ENCODE data around the gene SP6. TPM values are rescaled to one million over a fixed set of nuclear protein-coding genes. Genes with fewer than 3 reads are reported as not detected.

Gene SP6
- total and polyA plus RNA-seq, 3 donors from 2014 or later, result 0.31 to 0.79 (median 0.43) TPM

DNA sequence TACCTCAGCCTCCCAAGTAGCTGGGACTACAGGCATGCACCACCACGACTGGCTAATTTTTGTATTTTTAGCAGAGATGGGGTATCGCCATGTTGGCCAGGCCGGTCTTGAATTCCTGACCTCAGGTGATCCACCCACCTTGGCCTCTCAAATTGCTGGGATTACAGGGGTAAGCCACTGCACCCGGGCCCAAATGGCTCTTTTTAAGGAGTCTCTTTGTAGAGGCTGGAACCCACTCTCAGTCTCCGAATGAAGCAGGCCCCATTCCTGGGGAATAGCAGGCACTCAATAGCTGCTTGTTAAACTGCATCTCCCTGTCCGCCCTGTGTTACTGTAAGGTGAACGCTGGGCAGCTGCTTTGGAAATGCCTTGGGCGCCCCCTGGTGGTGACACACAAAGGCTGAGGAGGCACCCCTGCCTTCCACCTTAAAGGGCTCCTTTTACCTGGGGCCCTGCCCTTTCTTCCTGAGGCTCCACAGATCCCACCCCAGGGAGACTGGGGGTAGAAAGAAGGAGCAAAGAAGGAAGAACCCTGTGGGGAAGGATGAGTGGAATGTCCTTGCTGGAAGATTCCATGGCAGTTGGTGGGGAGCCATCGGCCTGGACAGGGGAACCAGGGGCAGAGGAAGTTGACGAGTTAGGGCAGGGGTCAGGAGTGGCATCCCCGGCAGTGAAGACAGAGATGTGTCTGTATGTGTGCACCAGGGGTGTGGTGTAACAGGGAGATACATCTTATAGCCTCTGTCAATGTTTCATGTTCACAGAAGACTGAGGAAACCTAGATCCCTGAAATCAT lies 39.0 kb upstream of the SP6 start:
- Histone ChIP-seq H3K9me3 (no peaks in the 10 kb centered on the region), H3K27ac (no peak overlapping the region), H3K27me3 (no peaks in the 10 kb centered on the region), H3K4me1 (peaks cover 8% of the 10 kb centered on the region), H3K4me3 (no peak overlapping the region), H3K36me3 (ENCODE audit: low read depth, missing control alignments) (no peaks in the 10 kb centered on the region)
- WGBS, 2 donors, result 52 to 55% methylated on average over 11 of the region's 11 CpGs
- DNase-seq, result peak; percentile 95
- intact Hi-C loops (cut with DNase I; ENCODE audit: low total_unique reads), result loop anchor here (5.0 kb wide), 2 partner anchors 48 to 57 kb away; partner anchors contain the start of gene SCRN2
- no peak for TF ChIP-seq POLR2A (IDR thresholded peaks at IDR 0.05)
- TF ChIP-seq CTCF (IDR thresholded peaks at IDR 0.05), result peak; percentile 95 to 99 (median 97)

- Histone ChIP-seq H3K9me3 (no peaks in the 10 kb centered on the region), H3K36me3 (ENCODE audit: low read depth, missing control alignments) (no peaks in the 10 kb centered on the region), H3K4me1 (no peaks in the 10 kb centered on the region), H3K27me3 (no peaks in the 10 kb centered on the region), H3K4me3 (no peak overlapping the region), H3K27ac (no peak overlapping the region)
- DNase-seq, result no peak
- 77 to 93% methylated on average over 6 of the region's 6 CpGs for WGBS, 2 donors
- TF ChIP-seq CTCF (IDR thresholded peaks at IDR 0.05) (no peak), POLR2A (IDR thresholded peaks at IDR 0.05) (no peak)
- intact Hi-C loops (cut with DNase I; ENCODE audit: low total_unique reads), result loop anchor here (5.0 kb wide), 1 partner anchor 46 kb away; the partner anchor contains the start of gene SCRN2
These were observed 37.3 kb upstream of the SP6 start for GRCh38 chr17:47888293-47888692.

DNA sequence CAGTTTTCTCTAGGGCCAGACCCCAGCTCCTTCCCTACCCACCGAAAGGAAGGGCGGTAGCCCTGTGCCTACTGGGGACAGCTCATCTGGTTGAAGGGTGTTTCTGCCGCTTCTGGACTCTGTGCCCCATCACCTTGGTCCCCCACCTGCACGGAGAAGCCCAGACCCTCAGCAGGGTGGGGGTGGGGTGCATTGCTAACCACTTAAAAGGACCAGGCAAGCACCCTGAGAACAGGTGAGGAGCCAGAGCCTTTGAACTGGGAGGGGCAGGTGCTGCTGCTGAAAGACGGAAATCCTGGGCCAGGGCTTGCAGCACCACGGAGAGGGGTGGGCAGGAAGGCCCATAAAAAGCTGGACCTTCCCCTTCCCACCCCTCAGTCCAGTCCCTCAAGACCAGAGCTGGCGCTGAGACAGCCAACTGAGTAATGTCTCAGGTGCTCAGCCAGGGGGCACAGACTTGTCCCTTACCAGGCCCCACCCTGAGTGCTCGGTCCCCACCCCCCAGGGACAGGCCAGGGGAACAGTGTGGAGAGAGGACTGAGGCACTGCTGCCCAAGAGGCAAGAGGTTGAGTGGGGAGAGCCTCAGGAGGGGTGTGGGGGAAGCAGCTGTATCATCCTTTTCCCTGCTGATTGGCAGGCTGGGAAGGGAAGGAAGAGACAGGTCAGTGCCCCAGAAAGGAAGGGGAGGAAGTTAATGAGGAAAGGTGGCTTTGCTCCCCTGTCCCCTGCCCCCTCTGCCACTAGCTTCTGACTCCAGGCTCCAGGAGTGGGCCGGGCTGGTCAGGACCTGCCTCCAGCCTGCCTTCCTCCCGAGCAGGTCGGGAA lies 34.2 kb upstream of the SP6 start:
- Histone ChIP-seq H3K4me3 (no peak overlapping the region), H3K27ac (no peak overlapping the region), H3K36me3 (ENCODE audit: low read depth, missing control alignments) (no peaks in the 10 kb centered on the region), H3K4me1 (no peaks in the 10 kb centered on the region), H3K27me3 (no peaks in the 10 kb centered on the region), H3K9me3 (no peaks in the 10 kb centered on the region)
- WGBS, 2 donors, result 74 to 85% methylated on average over 11 of the region's 11 CpGs
- no peak for DNase-seq
- TF ChIP-seq CTCF (IDR thresholded peaks at IDR 0.05) (no peak), POLR2A (IDR thresholded peaks at IDR 0.05) (no peak)
- intact Hi-C loops (cut with DNase I; ENCODE audit: low total_unique reads), result loop anchor here (5.0 kb wide), 1 partner anchor 43 kb away; the partner anchor contains the start of gene SCRN2

DNA sequence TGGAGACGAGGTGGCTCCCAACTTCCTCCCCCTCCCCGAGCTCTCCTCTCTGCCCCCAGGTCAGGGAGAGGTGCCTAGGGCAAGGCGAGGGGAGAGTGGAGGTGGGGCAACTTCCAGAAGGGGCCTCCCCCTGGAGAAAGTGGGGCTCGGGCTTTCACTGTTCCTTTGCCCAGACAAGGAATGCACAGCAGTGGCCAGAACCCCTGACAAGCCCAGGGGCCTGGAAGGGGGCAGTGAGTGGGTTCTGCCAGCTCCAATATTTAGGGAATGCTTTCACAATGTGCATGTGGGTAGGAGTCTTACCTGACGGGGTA lies 33.4 kb upstream of the SP6 start:
- no peak for DNase-seq
- 43 to 57% methylated on average over 5 of the region's 5 CpGs for WGBS, 2 donors
- Histone ChIP-seq H3K4me3 (no peak overlapping the region), H3K9me3 (no peaks in the 10 kb centered on the region), H3K4me1 (no peaks in the 10 kb centered on the region), H3K27ac (no peak overlapping the region), H3K36me3 (ENCODE audit: low read depth, missing control alignments) (no peaks in the 10 kb centered on the region), H3K27me3 (no peaks in the 10 kb centered on the region)
- TF ChIP-seq CTCF (IDR thresholded peaks at IDR 0.05) (no peak), POLR2A (IDR thresholded peaks at IDR 0.05) (no peak)
- intact Hi-C loops (cut with DNase I; ENCODE audit: low total_unique reads), result no loop called here
